IMR-90 (cell line): ENCODE measurements around the gene ZNF354B. TPM values are rescaled to one million over a fixed set of nuclear protein-coding genes. Genes with fewer than 3 reads are reported as not detected.

Experiments used
- ATAC-seq: fragments of 200-7000 bp; cut with Tn5 transposase; 2 replicates; pipeline ENCODE4 v1.9.1; 2020; ENCODE audit warnings: low read depth, mild to moderate bottlenecking, moderate library complexity
- BruUV-seq: library from RNA; stranded (reverse); fragments of 400-500 nt; replicated peaks from 2 replicates; lab custom pipeline; 2021; lab: Mats Ljungman, UMichigan
- CTCF ChIA-PET: fragments of 300-600 bp; formaldehyde crosslinking; extraction: SDS; loops from one replicate; lab custom pipeline; 2021; ENCODE audit warnings: antibody characterized with exemption; lab: Yijun Ruan, JAX
- POLR2A ChIA-PET: fragments of 300-600 bp; sonication (Branson Sonifier 250); formaldehyde crosslinking; loops from one replicate; lab custom pipeline; 2022; ENCODE audit warnings: antibody characterized with exemption; ENCODE audit not compliant: unreplicated experiment; lab: Charles Lee
- DNase-seq: peaks from one replicate; pipeline ENCODE4 v3.0.0; 2013
- H2AFZ ChIP-seq: replicated peaks from 2 replicates; pipeline ENCODE3; 2013; ENCODE audit warnings: low read length, mild to moderate bottlenecking; ENCODE audit not compliant: poor library complexity
- H2AK5ac ChIP-seq: 2 replicates; pipeline ENCODE4 v1.6.1; 2013; ENCODE audit warnings: low read depth, low read length, inconsistent platforms
- H2AK9ac ChIP-seq: replicated peaks from 2 replicates; pipeline ENCODE3; 2013; ENCODE audit warnings: mild to moderate bottlenecking, low read depth, low read length, moderate library complexity; ENCODE audit not compliant: poor library complexity
- H2BK120ac ChIP-seq: 2 replicates; pipeline ENCODE4 v1.6.1; 2013; ENCODE audit warnings: low read depth, low read length, inconsistent platforms
- H2BK15ac ChIP-seq: 3 replicates; pipeline ENCODE4 v1.6.1; 2013; ENCODE audit warnings: low read depth, low read length, inconsistent platforms
- H2BK20ac ChIP-seq: 2 replicates; pipeline ENCODE4 v1.6.1; 2013; ENCODE audit warnings: low read depth, mild to moderate bottlenecking, inconsistent platforms, low read length, moderate library complexity
- H2BK5ac ChIP-seq: 2 replicates; pipeline ENCODE4 v1.6.1; 2013; ENCODE audit warnings: mild to moderate bottlenecking, low read depth, low read length, inconsistent platforms; ENCODE audit not compliant: poor library complexity, severe bottlenecking
- H3K14ac ChIP-seq: replicated peaks from 2 replicates; pipeline ENCODE4 v1.6.1; 2013; ENCODE audit warnings: low read depth, low read length, inconsistent platforms
- H3K18ac ChIP-seq: 2 replicates; pipeline ENCODE4 v1.6.1; 2013; ENCODE audit warnings: low read depth, low read length, control low read depth
- H3K23ac ChIP-seq: 2 replicates; pipeline ENCODE4 v1.6.1; 2013; ENCODE audit warnings: low read depth, low read length, inconsistent platforms
- H3K27ac ChIP-seq: 2 replicates; pipeline ENCODE4 v1.5.1; 2013; ENCODE audit warnings: mild to moderate bottlenecking, control low read depth, low read length; ENCODE audit not compliant: insufficient read depth
- H3K27me3 ChIP-seq: 2 replicates; pipeline ENCODE4 v1.6.1; 2013; ENCODE audit warnings: low read length; ENCODE audit not compliant: control insufficient read depth, insufficient read depth
- H3K36me3 ChIP-seq: 2 replicates; pipeline ENCODE4 v1.6.1; 2013; ENCODE audit warnings: low read length, mixed read lengths; ENCODE audit not compliant: control insufficient read depth, insufficient read depth
- H3K4ac ChIP-seq: 2 replicates; pipeline ENCODE4 v1.6.1; 2013; ENCODE audit warnings: low read depth, low read length, inconsistent platforms
- H3K4me1 ChIP-seq: 2 replicates; pipeline ENCODE4 v1.6.1; 2013; ENCODE audit warnings: low read length, mixed read lengths; ENCODE audit not compliant: control insufficient read depth, insufficient read depth
- H3K4me2 ChIP-seq: 2 replicates; pipeline ENCODE4 v1.6.1; 2013; ENCODE audit warnings: low read depth, mild to moderate bottlenecking, control low read depth, low read length, moderate library complexity
- H3K4me3 ChIP-seq: 2 replicates; pipeline ENCODE4 v1.5.1; 2013; ENCODE audit warnings: low read depth, mild to moderate bottlenecking, control low read depth, low read length, moderate library complexity; ENCODE audit not compliant: insufficient read depth
- H3K56ac ChIP-seq: 2 replicates; pipeline ENCODE4 v1.6.1; 2013; ENCODE audit warnings: low read length, inconsistent platforms; ENCODE audit not compliant: insufficient read depth; ENCODE audit errors: extremely low read depth
- H3K79me1 ChIP-seq, 2 experiments: 2 replicates each; pipeline ENCODE4 v1.6.1; 2013; ENCODE audit warnings: low read length in 2 of 2, inconsistent platforms in 1 of 2, low read depth in 1 of 2
- H3K9ac ChIP-seq: 2 replicates; pipeline ENCODE4 v1.6.1; 2013; ENCODE audit warnings: low read depth, low read length, control low read depth
- H3K9me1 ChIP-seq: 2 replicates; pipeline ENCODE4 v1.6.1; 2013; ENCODE audit warnings: low read length, inconsistent platforms; ENCODE audit not compliant: insufficient read depth
- H3K9me3 ChIP-seq: 2 replicates; pipeline ENCODE4 v1.6.1; 2013; ENCODE audit warnings: low read length; ENCODE audit not compliant: control insufficient read depth, insufficient read depth
- H4K20me1 ChIP-seq: 2 replicates; pipeline ENCODE4 v1.6.1; 2013; ENCODE audit warnings: low read length, inconsistent platforms; ENCODE audit not compliant: insufficient read depth
- H4K5ac ChIP-seq: 2 replicates; pipeline ENCODE4 v1.6.1; 2013; ENCODE audit warnings: mild to moderate bottlenecking, low read depth, low read length, control low read depth
- H4K8ac ChIP-seq, 2 experiments: 2 replicates each; pipeline ENCODE4 v1.6.1; 2013; ENCODE audit warnings: low read depth in 2 of 2, low read length in 2 of 2, control low read depth in 1 of 2, inconsistent platforms in 1 of 2
- H4K91ac ChIP-seq: 2 replicates; pipeline ENCODE4 v1.6.1; 2013; ENCODE audit warnings: low read depth, low read length, inconsistent platforms; ENCODE audit not compliant: insufficient read depth
- BHLHE40 ChIP-seq: fragments of 150-350 bp; IDR thresholded peaks from 2 replicates; pipeline ENCODE4 v1.6.1; 2016; ENCODE audit warnings: mild to moderate bottlenecking, low read depth, low read length
- FOS ChIP-seq: fragments of 150-350 bp; IDR thresholded peaks from 2 replicates; pipeline ENCODE4 v1.6.1; 2016; ENCODE audit warnings: low read depth, low read length
- MAZ ChIP-seq: IDR thresholded peaks from 2 replicates; pipeline ENCODE4 v1.6.1; 2012; ENCODE audit warnings: low read depth, mild to moderate bottlenecking, low read length, improper control_type of control experiment, moderate library complexity, borderline replicate concordance
- MXI1 ChIP-seq: IDR thresholded peaks from 2 replicates; pipeline ENCODE4 v1.6.1; 2012; ENCODE audit warnings: low read depth, mild to moderate bottlenecking, low read length, moderate library complexity, borderline replicate concordance
- POLR2A ChIP-seq: IDR thresholded peaks from 2 replicates; pipeline ENCODE4 v1.6.1; 2012; ENCODE audit warnings: mild to moderate bottlenecking, low read depth, low read length
- RAD21 ChIP-seq: IDR thresholded peaks from 2 replicates; pipeline ENCODE4 v1.6.1; 2012; ENCODE audit warnings: low read length, improper control_type of control experiment
- RCOR1 ChIP-seq: IDR thresholded peaks from 2 replicates; pipeline ENCODE4 v1.6.1; 2012; ENCODE audit warnings: mild to moderate bottlenecking, low read length, improper control_type of control experiment; ENCODE audit not compliant: insufficient replicate concordance
- USF2 ChIP-seq: fragments of 150-350 bp; IDR thresholded peaks from 2 replicates; pipeline ENCODE4 v1.6.1; 2017; ENCODE audit warnings: mild to moderate bottlenecking, antibody characterized with exemption, low read length, low read depth
- WGBS, 2 experiments: methylation state at CpG; one replicate each; pipeline versions ENCODE4 v1.1.5 to v1.1.7; 2013; ENCODE audit warnings: missing lambda C conversion rate in 2 of 2; ENCODE audit not compliant: insufficient read length in 1 of 2; ENCODE audit errors: extremely low coverage in 2 of 2; 5-methylcytosine and 5-hydroxymethylcytosine counted together
- dilution Hi-C: fragments of 300-500 bp; cut with HindIII; formaldehyde crosslinking; loops from one replicate; pipeline ENCODE4 v1.14.3; 2018; ENCODE audit warnings: low sequenced_read_pairs; ENCODE audit not compliant: unreplicated experiment
- in situ Hi-C: fragments of 300-500 bp; cut with MboI; formaldehyde crosslinking; loops from 3 replicates; pipeline ENCODE4 v1.14.3; 2019; ENCODE audit warnings: low sequenced_read_pairs, inconsistent platforms, mixed read lengths
- intact Hi-C: fragments of 100-400 bp; cut with micrococcal nuclease; formaldehyde crosslinking; loops from 2 replicates; pipeline ENCODE4 v1.10.0; 2022
- polyA plus RNA-seq, 3 experiments: library from polyadenylated mRNA; depleted of rRNA; stranded (reverse); fragments of >200 nt; gene quantifications; 2 replicates each; pipeline ENCODE4 v1.2.3, GENCODE V29; 2012; ENCODE audit warnings: low replicate concordance in 1 of 3
- total RNA-seq: library from RNA; depleted of rRNA; stranded (reverse); fragments of >200 nt; gene quantifications from 2 replicates; pipeline ENCODE4 v1.2.3, GENCODE V29; 2012

ZNF354B gene
- total and polyA plus RNA-seq, 2 of the 4 experiments (the other 2 are of a cell fraction), result 5.0 to 6.7 TPM

- Histone ChIP-seq H4K20me1 (no peaks in the 10 kb centered on the region), H3K9me1 (no peaks in the 10 kb centered on the region), H3K56ac (no peak overlapping the region), H3K18ac (no peak overlapping the region), H4K8ac (no peak overlapping the region), H2BK15ac (no peak overlapping the region), H3K14ac (no peak overlapping the region), H3K27ac (no peak overlapping the region), H3K9ac (no peak overlapping the region), H3K9me3 (peaks cover 20% of the 10 kb centered on the region), H3K4ac (no peak overlapping the region), H2AFZ (no peak overlapping the region), H3K4me3 (no peak overlapping the region), H2AK5ac (no peak overlapping the region), H2AK9ac (no peak overlapping the region), H2BK120ac (no peak overlapping the region), H3K4me1 (no peaks in the 10 kb centered on the region), H2BK5ac (no peak overlapping the region), H3K23ac (no peak overlapping the region), H4K91ac (no peak overlapping the region), H3K27me3 (no peaks in the 10 kb centered on the region), H3K4me2 (no peak overlapping the region), H3K36me3 (no peaks in the 10 kb centered on the region), H4K5ac (no peak overlapping the region), H3K79me1 (no peaks in the 10 kb centered on the region), H2BK20ac (no peak overlapping the region)
- dilution Hi-C loops, result no loop called here
- DNase-seq (no peak), ATAC-seq (no peak)
- in situ Hi-C loops, result no loop called here
- no peak for TF ChIP-seq RCOR1
- no peak for TF ChIP-seq RAD21
- TF ChIP-seq USF2, result no peak
- TF ChIP-seq MXI1, result no peak
- no peak for TF ChIP-seq POLR2A
- TF ChIP-seq FOS, result no peak
- no peak for TF ChIP-seq BHLHE40
- no peak for TF ChIP-seq MAZ
- intact Hi-C loops, result no loop called here
- CTCF ChIA-PET, result no interaction called here
- POLR2A ChIA-PET, result no interaction called here
- no TSS peak for BruUV-seq
- 100% methylated on average over 1 of the region's 15 CpGs; no CpG with 5 or more reads in 1 of the 2 experiments for whole genome bisulfite sequencing, 2 experiments
Measured at GRCh38 chr5:178832618-178833201, 27.0 kb upstream of the ZNF354B start.
